Non-pigmented ciliary epithelial cell (primary cell): Measurements from ENCODE around the gene MAMDC2.
A peak's percentile ranks its signal among the peaks of the same experiment; 100 is the strongest.

Experiments used
- DNase-seq: peaks from one replicate; pipeline ENCODE4 v3.0.0-alpha.2; 2010; ENCODE audit warnings: low read depth

The MAMDC2 gene

GRCh38 chr9:70108181-70108580, 64.5 kb downstream of the MAMDC2 start:
- DNase-seq, result no peak

DNA sequence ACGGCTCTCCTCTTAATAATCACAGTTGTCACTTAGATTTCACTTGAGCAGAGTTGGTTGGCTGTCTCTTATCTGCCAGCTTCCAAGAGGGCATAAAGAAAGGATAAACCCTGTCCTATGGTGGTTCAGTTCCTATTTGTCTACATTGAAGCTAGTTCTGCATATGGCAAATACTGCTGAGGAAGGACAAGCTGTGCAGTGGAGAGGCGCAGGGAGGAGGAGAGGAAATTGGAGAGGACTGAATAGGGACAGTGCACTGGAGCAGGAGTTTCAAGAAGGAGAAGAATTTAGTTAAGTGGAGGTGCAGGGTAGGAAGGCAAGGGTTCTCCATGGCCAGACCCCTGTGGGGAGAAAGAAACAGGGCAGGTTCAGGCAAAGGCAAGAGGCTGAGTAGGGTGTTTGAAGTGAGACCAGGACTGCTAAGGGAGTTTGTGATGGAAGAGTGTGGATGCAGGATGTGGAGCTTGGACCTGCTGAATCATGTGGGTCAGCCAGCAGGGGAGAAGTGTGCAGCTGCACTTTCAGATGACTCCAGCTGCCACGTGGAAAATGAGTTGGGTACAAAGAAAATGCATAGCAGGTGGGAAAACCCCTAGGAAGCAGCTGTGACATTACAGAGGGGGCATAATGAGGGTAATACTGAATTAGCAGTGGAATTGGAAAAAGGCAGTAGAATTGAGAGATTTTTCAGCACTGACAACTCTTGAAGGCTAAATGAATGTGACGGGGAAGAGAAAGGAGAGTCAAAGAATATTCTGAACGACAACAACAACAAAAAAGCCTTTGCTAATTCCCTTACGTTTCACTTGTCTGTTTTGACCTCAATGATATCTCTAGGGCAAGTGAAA, 66.8 kb downstream of the MAMDC2 start:
- DNase-seq, result no peak

DNA sequence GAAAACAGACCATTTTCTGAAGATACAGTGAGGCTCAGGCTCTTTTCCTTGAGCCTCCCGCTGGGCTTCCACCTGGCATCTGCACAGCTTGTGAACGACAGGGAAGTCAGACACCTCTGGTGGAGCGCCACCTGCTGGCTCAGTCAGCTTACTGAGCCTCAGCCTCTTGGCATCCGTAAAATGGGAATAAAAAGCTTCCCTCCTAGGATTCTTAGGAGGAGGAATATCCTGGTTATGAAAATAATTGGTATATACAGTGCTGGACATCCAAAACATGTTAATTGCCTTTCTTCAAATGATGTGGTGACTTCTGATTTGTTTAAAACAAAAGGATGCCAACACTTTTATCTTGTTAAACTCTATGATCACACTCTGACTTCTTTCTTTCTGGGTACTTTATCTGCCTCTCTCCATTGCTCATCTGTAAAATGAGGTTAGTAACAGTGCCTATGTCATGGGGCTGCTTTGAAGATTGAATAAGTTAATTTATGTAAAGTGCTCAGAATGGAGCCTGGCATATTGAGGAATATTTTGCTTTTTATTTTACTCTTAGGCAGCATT, 67.5 kb downstream of the MAMDC2 start:
- peak; percentile 44 for DNase-seq

- no peak for DNase-seq
Measured at GRCh38 chr9:70111641-70112236, 68.1 kb downstream of the MAMDC2 start.

- DNase-seq, result no peak
Measured at GRCh38 chr9:70112981-70113380, 69.3 kb downstream of the MAMDC2 start.

DNA sequence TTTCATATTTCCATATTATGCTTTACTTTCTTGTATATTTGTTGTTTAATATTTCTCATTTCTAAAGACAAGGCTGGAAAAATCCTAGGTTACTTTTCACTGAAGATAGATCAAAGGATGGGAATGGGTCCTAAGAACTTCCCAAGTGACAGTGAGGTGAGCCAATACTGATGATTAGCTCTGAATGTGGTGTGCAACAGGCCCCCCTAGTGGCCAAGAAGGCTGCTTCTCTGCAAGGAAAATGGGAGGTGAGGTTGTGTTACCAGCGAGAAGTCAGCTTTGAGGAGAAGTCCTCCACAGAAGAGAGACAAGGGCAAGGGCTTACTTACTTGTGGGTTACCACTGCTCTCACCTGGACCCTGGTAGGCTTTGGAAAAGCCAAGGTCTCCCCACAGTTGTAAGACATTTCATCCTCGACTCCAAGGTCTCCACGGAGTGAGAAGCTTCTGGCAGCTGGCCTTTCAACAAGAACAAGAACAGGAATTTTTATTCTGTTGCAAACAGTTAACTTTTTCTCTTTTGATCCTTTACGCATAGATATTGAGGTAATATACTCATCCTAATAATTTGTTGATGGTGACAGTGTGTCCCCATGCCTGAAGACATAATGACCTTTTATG, 69.9 kb downstream of the MAMDC2 start:
- no peak for DNase-seq

DNA sequence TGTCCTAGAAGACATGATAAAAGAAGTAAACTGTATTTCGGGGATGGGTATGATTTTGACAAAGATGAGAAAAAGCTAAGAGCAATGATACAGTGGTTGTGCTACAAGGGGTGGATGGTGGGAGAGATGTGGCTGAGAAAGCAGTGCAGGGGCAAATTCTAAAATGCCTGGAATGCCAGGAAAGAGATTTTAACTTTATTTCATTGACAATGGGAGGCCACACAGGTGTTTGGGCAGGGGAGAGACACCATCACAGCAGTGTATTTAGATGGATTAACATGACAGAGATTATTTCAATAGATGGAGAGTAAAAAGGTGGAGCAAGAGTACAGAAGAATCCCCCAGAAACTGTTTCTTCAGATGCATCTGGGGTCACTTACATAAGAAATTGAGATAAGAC, 71.2 kb downstream of the MAMDC2 start:
- no peak for DNase-seq

- peak; percentile 70 for DNase-seq
Measured at GRCh38 chr9:70117835-70118319, 74.2 kb downstream of the MAMDC2 start.

DNA sequence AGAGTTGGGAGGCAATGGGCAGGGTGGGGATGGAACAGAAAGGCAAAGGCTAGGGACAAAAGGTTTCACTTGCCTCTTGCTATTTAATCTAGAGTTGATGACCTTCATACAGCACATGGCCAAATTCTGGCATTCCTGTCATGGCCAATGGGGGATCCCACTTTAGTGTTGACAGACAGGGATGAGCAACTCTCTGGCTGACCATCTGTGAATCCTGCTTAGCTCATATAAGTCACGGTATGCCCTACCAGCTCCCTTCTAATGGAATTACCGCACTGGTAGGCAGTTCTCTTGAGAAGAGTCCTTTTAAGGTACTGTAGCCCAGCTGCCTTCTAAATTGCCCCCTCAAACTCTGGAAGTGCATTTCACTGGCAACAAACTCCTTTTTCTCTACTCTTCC, 76.1 kb downstream of the MAMDC2 start:
- DNase-seq, result no peak

GRCh38 chr9:70120834-70121510, 77.3 kb downstream of the MAMDC2 start:
- peak; percentile 91 for DNase-seq

DNA sequence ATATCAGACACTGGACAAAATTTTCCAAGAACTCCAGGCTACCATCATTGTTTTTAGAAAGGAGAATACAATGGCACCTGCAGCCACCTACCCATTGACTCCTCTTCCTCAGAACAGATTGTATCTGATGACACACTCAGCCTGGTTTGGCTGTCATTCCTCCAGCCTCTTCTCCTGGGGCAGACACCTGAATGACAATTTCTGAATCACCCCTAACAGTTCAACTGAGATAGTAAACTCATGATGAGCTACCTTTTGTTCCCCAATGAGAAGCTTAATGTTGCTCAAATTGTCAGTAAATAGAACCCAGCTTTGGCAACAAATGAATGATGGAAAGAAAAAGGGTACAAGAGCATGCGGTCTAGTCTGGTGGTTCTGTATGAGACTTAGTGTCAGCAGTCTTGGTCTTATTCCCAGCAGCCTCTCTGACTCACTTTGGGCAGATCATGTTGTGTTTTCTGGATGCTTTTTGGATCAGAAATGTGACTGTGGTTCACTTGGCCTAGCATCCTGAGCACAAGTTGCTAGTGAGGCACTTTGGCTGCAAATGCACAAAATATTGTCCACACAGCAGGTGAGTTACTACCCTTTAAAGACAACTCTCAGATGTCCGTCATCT, 78.3 kb downstream of the MAMDC2 start:
- DNase-seq, result no peak

GRCh38 chr9:70123695-70124094, 80.0 kb downstream of the MAMDC2 start:
- DNase-seq, result no peak

- DNase-seq, result no peak
Measured at GRCh38 chr9:70125621-70126263, 82.1 kb downstream of the MAMDC2 start.

DNA sequence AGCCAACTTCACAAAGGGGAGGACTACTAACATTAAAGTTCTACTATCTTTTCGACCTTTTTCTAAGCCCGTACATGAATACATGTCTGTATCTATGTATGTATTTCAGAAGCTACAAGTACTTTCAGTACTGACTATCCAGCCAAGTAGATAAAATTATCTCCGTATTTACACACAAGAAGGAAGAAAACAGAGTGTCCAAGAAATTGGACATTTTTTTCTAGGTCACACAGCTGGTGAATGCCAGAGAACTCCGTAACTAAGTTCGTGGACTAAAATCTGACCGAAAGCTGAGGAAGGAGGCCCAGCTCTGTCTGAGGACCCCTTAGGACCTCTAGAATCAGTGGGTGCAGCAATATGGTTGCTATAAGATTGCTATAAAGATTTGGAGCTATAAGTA, 83.4 kb downstream of the MAMDC2 start:
- DNase-seq, result no peak

DNA sequence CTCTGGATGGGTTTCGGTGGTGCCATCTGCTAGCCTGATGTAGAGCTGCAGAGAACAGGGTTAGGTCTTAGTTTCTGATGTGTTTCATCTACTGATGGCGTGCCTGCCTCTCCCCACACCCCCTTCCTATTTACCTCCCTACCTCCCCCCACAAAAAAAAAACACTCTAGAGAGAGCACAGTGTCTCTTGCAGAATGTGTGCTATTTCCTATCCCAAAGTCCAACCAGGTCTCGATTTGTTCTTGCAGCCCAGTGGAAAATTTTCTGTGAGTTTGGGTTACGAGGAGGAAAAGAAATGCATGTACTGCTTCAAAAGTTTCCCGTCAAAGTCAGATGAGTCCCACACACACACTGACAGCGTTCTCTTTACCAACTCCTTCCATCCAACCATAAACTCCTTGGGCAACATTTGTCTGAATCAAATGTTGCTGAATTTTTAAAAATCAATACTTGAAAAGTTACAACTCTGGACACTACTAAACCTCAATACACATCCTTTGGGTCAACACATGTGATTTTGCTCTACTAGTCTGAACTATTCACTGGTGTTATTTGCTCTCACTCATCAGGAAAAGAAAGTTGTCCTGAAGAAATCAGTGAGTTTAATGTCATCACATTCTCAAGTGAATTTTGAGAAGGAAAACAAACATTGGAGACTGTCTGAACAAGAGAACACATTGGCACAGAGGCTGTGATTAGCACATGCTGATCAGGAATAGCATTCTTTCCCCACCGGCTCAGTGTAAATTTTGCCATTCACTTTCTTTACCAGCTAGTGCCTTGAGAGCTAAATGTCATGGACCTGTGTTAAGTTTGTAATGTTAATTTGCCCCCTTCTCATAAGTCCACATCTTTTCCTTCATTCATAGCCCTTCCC, 84.1 kb downstream of the MAMDC2 start:
- DNase-seq, result no peak

GRCh38 chr9:70130266-70130665, 86.6 kb downstream of the MAMDC2 start:
- DNase-seq, result no peak

GRCh38 chr9:70131296-70131695, 87.6 kb downstream of the MAMDC2 start:
- no peak for DNase-seq

DNA sequence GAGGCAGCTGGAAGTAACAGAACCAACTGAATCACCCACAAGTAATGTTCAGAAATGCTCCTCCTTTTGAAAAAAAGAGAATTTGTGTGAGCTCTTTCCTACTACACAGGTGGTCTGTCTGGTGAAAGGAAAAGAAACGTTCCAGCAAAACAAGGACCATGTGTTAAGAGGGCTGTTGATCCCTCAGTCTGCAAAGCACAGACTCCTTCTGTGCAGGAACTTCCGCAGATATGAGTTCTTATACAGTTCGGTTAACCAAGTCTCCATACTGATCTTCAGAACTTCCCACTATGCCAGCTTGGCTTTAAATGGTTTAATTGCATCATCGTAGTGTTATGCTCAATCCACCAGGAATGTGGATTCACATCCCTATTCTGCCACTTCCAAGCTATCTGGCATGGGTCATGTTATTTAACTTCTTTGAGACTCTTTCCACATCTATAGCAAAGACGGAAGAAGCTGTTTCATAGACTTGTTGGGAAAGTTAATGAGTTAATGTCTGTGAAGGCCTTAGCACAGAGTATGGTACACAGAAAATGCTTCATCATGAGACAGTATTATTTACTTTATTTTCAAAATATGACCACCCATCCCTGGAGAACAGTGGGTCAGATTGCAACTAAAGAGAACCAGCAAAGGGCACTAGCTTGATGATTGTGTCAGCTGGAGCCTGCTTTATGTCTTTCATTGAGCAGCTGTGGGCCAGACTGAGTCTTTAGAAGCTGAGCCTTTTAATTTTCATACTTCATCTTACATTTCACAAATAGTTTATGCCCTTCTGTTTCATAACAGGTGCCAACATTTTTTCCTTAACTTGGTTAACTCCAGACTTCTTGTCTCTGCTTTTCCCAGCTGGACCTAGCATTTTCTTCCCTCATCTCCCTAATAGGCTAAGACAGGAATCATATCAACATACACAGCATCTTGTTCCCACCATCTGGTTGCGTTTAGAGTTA, 89.9 kb downstream of the MAMDC2 start:
- DNase-seq, result no peak

GRCh38 chr9:70134360-70134759, 90.7 kb downstream of the MAMDC2 start:
- DNase-seq, result no peak
